ENCODE measurements around the gene RPL36. TPM values are rescaled to one million over a fixed set of nuclear protein-coding genes. Genes with fewer than 3 reads are reported as not detected.

Gene RPL36
- total and polyA plus RNA-seq, 9 of the 15 experiments (the other 6 are each of a cell fraction or from before 2014, with no cell fraction given): 350 to 3,412 (median 1,507) TPM

DNA sequence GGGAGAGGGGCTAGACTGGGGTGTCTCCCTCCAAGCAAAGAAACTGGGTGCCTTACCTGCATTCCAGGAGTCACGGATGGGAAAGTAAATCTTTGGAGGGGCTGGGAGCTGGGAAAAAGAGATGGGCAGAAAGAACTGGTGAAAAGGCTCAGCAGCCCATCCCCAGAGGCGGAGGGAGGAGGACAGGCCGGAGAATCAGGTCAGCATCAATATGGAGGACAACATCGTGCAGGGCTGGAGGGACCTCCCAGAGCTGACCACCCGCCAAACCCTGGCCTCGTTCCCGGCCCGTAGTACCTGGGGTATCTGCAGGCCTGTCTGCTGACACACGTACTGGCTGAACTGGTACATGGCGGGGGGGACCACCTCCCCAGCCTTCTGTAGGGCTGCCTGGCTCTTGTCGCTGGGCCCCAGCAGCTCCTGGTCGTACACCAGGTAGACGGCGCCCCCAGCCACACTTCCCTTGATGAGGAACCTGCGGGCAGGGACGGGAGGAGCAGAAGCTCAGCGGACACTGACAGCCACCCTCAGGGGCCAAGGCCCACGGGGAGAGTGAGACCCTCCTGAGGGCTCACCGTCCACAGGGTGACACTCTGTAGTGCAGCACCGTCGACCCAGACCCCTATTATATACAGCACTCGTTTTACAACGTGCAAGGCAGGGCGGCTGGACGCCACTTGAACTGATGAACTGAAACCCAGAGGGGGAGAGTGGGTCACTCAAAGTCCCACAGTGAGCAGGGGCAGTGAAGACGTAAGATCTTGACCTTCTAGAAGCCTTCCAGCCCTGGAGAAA lies 10.6 kb upstream of the RPL36 start (continued):
- TF ChIP-seq ZNF12 (CRISPR knock-in tag; IDR thresholded peaks at IDR 0.05): 0 out of 2 replicates have a peak, but pooled peaks have one; percentile 21
- TF ChIP-seq JUND (IDR thresholded peaks at IDR 0.05; ENCODE audit: borderline replicate concordance, low read depth, low read length): no peak
- no peak for TF ChIP-seq JUND (tag; IDR thresholded peaks at IDR 0.05; ENCODE audit: borderline replicate concordance, low read depth, low read length)
- TF ChIP-seq FOXP1 (CRISPR knock-in tag; IDR thresholded peaks at IDR 0.05): 0 out of 2 replicates have a peak, but pooled peaks have one; percentile 16

DNA sequence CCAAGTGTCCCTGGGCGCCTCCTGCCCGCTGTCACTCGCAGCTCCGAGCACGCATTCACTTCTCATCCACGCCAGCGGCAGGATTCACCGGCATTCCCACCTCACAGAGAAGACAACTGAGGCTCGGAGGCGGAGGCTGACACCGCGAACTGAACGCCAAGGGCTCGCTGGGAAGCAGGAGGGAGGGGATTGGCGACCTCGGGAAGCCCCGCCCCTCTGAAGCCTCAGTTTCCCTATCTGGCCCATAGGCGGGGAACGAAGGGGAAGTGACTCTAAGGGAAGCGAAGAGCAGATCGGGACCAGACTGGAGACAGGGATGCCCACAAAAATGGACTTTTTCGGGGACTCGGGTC lies 10.0 kb upstream of the RPL36 start:
- BruUV-seq (replicated peaks): TSS peak; percentile 85
- ChIA-PET POLR2A (interaction anchor here (1.0 to 1.7 kb wide), 4 partner anchors 11 to 68 kb away, joined by 3 to 7 read pairs (median 4); partner anchors contain the start of genes SAFB and SAFB2), CTCF (ENCODE audit: low intra/inter-chr PET ratio) (interaction anchor here (0.6 kb wide), 1 partner anchor 600 kb away, joined by 4 read pairs; no protein-coding TSS in a partner anchor)
- no peaks in the 10 kb centered on the region for H3K27me3 ChIP-seq (ENCODE audit: control insufficient read depth in 2 of 2, insufficient read depth in 2 of 2, low read length in 2 of 2)
- H3K27ac ChIP-seq (ENCODE audit: extremely low read depth, low read depth, low read length): peak overlapping the region; percentile 86
- no peaks in the 10 kb centered on the region for H3K9me3 ChIP-seq (replicated peaks; ENCODE audit: control insufficient read depth, insufficient read depth, low read depth, low read length)
- FAIRE-seq (no peak), DNase-seq (ENCODE audit: extremely low read depth in 1 of 4, low spot score in 3 of 4) (no peak), ATAC-seq (peak; percentile 8)
- WGBS (ENCODE audit: insufficient coverage, low coverage, missing lambda C conversion rate): under 1% methylated on average over 15 of the region's 23 CpGs
- H3K9ac ChIP-seq (ENCODE audit: insufficient read depth in 1 of 2, low read depth in 2 of 2, low read length in 2 of 2): peak overlapping the region; percentile 93 to 100
- in situ Hi-C loops (cut with MboI) (no loop called here), intact Hi-C loops (cut with micrococcal nuclease) (loop anchor here (10.0 kb wide), 1 partner anchor 55 kb away; the partner anchor contains the start of genes SAFB and SAFB2)
- H3K79me2 ChIP-seq (ENCODE audit: control insufficient read depth, insufficient read depth, low read length): peaks cover 12% of the 10 kb centered on the region
- peak overlapping the region; percentile 94 for H3K4me3 ChIP-seq
- peaks cover 29 to 73% of the 10 kb centered on the region in 2 experiments for H3K4me1 ChIP-seq (replicated peaks in 1 of 2; ENCODE audit: control insufficient read depth in 2 of 2, insufficient read depth in 2 of 2, low read length in 2 of 2)
- peak overlapping the region; percentile 100 for H2AFZ ChIP-seq (ENCODE audit: low read depth, low read length)
- no peaks in the 10 kb centered on the region for H3K9me1 ChIP-seq (ENCODE audit: control insufficient read depth, insufficient read depth, low read length)
- H4K20me1 ChIP-seq (replicated peaks; ENCODE audit: control insufficient read depth, insufficient read depth, low read length): peaks cover 6% of the 10 kb centered on the region; the same call in 1 of the 2 replicates
- peak overlapping the region; percentile 99 for H3K4me2 ChIP-seq (ENCODE audit: insufficient read depth, low read length)
- H3K36me3 ChIP-seq (ENCODE audit: control insufficient read depth, insufficient read depth, low read length): peaks cover 17% of the 10 kb centered on the region; the same call in 2 of the 3 replicates
- TF ChIP-seq TGIF2 (CRISPR knock-in tag; IDR thresholded peaks at IDR 0.05) (peak; percentile 23; the same call in 1 of the 2 replicates), SAP30 (IDR thresholded peaks at IDR 0.05; ENCODE audit: borderline replicate concordance, insufficient read depth, low read depth, low read length, poor library complexity, severe bottlenecking) (peak; percentile 76), RB1 (IDR thresholded peaks at IDR 0.05; ENCODE audit: low read depth) (peak; percentile 47; the same call in 1 of the 2 replicates), SMARCE1 (IDR thresholded peaks at IDR 0.05) (peak; percentile 25; the same call in 1 of the 2 replicates)
- TF ChIP-seq, protein P1, sequence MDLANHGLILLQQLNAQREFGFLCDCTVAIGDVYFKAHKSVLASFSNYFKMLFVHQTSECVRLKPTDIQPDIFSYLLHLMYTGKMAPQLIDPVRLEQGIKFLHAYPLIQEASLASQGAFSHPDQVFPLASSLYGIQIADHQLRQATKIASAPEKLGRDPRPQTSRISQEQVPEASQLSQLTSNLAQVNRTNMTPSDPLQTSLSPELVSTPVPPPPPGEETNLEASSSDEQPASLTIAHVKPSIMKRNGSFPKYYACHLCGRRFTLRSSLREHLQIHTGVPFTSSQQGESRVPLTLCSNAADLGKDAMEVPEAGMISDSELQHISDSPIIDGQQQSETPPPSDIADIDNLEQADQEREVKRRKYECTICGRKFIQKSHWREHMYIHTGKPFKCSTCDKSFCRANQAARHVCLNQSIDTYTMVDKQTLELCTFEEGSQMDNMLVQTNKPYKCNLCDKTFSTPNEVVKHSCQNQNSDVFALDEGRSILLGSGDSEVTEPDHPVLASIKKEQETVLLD (IDR thresholded peaks at IDR 0.05): peak; percentile 73; the same call in 1 of the 2 replicates
- TF ChIP-seq, protein P2, sequence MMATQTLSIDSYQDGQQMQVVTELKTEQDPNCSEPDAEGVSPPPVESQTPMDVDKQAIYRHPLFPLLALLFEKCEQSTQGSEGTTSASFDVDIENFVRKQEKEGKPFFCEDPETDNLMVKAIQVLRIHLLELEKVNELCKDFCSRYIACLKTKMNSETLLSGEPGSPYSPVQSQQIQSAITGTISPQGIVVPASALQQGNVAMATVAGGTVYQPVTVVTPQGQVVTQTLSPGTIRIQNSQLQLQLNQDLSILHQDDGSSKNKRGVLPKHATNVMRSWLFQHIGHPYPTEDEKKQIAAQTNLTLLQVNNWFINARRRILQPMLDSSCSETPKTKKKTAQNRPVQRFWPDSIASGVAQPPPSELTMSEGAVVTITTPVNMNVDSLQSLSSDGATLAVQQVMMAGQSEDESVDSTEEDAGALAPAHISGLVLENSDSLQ (IDR thresholded peaks at IDR 0.05): peak; percentile 40; the same call in 1 of the 2 replicates
- TF ChIP-seq, protein P3, sequence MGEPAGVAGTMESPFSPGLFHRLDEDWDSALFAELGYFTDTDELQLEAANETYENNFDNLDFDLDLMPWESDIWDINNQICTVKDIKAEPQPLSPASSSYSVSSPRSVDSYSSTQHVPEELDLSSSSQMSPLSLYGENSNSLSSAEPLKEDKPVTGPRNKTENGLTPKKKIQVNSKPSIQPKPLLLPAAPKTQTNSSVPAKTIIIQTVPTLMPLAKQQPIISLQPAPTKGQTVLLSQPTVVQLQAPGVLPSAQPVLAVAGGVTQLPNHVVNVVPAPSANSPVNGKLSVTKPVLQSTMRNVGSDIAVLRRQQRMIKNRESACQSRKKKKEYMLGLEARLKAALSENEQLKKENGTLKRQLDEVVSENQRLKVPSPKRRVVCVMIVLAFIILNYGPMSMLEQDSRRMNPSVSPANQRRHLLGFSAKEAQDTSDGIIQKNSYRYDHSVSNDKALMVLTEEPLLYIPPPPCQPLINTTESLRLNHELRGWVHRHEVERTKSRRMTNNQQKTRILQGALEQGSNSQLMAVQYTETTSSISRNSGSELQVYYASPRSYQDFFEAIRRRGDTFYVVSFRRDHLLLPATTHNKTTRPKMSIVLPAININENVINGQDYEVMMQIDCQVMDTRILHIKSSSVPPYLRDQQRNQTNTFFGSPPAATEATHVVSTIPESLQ (CRISPR knock-in tag; IDR thresholded peaks at IDR 0.05): peak; percentile 88
- TF ChIP-seq, protein P4, sequence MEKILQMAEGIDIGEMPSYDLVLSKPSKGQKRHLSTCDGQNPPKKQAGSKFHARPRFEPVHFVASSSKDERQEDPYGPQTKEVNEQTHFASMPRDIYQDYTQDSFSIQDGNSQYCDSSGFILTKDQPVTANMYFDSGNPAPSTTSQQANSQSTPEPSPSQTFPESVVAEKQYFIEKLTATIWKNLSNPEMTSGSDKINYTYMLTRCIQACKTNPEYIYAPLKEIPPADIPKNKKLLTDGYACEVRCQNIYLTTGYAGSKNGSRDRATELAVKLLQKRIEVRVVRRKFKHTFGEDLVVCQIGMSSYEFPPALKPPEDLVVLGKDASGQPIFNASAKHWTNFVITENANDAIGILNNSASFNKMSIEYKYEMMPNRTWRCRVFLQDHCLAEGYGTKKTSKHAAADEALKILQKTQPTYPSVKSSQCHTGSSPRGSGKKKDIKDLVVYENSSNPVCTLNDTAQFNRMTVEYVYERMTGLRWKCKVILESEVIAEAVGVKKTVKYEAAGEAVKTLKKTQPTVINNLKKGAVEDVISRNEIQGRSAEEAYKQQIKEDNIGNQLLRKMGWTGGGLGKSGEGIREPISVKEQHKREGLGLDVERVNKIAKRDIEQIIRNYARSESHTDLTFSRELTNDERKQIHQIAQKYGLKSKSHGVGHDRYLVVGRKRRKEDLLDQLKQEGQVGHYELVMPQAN (IDR thresholded peaks at IDR 0.05; ENCODE audit: borderline replicate concordance): peak; percentile 87; the same call in 1 of the 2 replicates

All from K562 (cell line).